ENCODE measurements around the gene BRAF.
"Not testable (repeated sequence)": the region's sequence is repeated elsewhere in the genome, so short reads cannot be mapped to it uniquely, and the experiment has no call there.

Gene BRAF

GRCh38 chr7:140707132-140707531, 217.6 kb downstream of the BRAF start:
- DNase-seq (ENCODE audit: low spot score): no peak

- no peak for DNase-seq (ENCODE audit: low spot score)
These were observed 220.5 kb downstream of the BRAF start for GRCh38 chr7:140704205-140704604.

GRCh38 chr7:140702774-140703173, 222.0 kb downstream of the BRAF start:
- DNase-seq (ENCODE audit: low spot score): no peak

GRCh38 chr7:140698477-140698876, 226.3 kb downstream of the BRAF start:
- no peak for DNase-seq (ENCODE audit: low spot score)

DNA sequence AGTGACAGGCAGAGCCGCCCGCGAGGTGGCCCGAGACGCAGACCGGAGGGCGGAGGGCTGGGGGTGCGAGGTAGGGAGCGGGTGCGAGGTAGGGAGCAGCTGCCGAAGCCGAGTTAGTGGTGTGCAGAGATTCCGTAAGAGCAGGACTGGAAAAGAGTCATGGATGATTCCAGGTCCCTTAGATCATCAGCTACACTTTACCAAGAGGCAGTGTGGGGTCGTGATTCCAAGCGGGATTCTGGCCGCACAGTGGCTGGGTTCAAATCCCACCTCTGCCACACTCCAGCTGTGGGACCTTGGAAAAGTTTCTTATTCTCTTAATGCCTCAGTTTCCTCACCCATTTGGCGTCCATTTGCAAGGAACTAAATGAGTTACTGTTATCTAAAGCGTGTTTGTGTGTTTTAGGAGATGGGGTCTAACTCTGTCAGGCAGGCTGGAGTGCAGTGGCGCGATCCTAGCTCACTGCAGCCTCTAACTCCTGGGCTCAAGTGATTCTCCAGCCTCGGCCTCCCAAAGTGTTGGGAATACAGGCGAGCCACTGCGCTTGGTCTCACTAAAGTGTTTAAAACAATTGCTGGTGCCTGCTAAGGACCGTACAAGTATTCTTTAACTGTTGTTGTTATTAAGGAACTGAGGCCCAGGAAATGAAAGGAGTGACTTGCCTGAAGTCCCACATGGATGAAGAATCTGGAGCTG, 227.1 kb downstream of the BRAF start:
- DNase-seq (ENCODE audit: low spot score): no peak

GRCh38 chr7:140696680-140697446, 227.9 kb downstream of the BRAF start, which contains the start of gene NDUFB2:
NDUFB2 (plus strand) TSS chr7:140696708; CDS start chr7:140696745, 37 bp downstream.
- DNase-seq (ENCODE audit: low spot score): peak; percentile 65

DNA sequence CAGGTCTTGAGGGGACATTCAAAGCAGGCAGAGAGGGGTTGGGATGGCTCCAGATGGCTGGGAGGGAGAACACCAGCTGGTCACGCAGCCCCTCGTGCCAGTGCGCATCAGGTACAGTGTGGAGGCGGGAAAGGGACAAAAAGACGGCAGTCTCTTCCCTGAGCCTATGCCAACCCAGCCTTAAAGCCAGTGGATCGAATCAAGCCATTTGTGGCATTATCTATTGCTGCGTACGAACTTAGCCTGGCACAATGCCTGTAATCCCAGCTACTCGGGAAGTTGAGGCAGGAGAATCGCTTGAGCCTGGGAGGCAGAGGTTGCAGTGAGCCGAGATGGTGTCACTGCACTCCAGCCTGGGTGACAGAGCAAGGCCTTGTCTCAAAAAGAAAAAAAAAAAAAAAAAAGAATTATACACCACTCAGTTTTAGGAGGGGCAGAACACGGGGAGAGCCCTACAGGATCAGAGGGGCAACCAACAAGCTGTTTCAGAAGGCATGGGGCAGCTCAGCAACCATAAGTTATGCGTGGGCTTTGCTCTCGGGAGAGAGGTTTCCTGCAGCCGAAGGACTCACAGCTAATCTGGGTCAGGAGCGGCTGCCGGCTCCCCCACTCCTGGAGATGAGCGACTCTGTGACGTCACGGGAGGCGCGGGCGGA, 228.6 kb downstream of the BRAF start:
- peak; percentile 91 for DNase-seq (ENCODE audit: low spot score)

- DNase-seq (ENCODE audit: low spot score): no peak
These were observed 229.3 kb downstream of the BRAF start for GRCh38 chr7:140695381-140695780.

DNA sequence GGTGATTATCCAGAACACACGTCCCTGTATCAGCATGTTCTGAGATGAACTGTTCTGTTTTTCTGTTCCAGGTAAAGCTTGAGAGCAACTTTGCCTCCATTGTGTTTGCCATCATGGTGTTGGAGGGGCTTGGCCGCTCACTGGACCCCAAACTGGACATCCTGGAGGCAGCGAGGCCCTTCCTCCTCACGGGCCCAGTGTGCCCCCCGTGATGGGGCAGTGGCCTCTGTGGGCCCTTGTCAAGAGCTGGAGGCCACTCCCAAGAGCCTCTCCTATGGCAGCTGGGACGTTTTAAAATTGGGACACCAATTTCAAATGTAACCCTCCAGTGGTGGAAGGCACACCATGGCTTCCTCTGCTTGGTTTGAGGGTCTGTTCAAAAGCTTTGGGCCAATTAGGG, 230.1 kb downstream of the BRAF start:
- DNase-seq (ENCODE audit: low spot score): no peak

GRCh38 chr7:140693849-140694248, 230.9 kb downstream of the BRAF start:
- not testable (repeated sequence) for DNase-seq (ENCODE audit: low spot score)

GRCh38 chr7:140691376-140692045, 233.2 kb downstream of the BRAF start:
- no peak for DNase-seq (ENCODE audit: low spot score)

- no peak for DNase-seq (ENCODE audit: low spot score)
These were observed 235.3 kb downstream of the BRAF start for GRCh38 chr7:140689199-140690152.

DNA sequence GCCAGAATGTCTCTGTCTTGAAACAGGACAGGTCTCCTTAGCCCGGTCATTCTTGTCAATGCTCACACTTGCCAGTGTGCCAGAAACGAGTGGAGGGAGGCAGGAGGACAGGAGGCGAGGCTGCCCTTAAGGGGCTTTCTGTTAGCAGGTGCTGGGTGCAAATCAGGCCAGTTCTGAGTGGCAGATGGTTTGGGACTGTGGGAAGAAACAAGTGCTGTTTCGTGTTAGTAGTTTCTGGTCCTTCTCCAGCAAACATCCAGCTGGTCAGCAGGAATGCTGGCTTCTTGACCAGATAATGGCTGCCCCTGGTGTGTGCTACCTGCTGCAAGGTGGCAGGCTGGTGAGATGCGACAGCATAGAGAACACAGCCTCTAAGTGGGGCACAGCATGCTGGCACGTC, 236.4 kb downstream of the BRAF start:
- no peak for DNase-seq (ENCODE audit: low spot score)

DNA sequence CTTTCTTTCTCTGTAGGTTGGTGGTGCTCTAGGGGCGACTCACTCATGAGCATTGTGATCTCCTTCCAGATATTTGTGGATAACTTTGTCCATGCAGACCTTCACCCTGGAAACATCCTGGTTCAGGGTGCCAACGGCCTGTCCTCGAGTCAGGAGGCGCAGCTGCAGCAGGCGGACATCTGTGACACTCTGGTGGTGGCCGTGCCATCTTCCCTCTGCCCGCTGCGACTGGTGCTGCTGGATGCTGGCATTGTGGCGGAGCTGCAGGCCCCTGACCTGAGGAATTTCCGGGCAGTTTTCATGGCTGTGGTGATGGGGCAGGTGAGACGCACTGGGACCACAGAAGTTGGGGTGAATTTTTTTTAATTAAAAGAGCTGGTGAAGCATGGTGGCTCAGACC, 237.8 kb downstream of the BRAF start:
- DNase-seq (ENCODE audit: low spot score): no peak

DNA sequence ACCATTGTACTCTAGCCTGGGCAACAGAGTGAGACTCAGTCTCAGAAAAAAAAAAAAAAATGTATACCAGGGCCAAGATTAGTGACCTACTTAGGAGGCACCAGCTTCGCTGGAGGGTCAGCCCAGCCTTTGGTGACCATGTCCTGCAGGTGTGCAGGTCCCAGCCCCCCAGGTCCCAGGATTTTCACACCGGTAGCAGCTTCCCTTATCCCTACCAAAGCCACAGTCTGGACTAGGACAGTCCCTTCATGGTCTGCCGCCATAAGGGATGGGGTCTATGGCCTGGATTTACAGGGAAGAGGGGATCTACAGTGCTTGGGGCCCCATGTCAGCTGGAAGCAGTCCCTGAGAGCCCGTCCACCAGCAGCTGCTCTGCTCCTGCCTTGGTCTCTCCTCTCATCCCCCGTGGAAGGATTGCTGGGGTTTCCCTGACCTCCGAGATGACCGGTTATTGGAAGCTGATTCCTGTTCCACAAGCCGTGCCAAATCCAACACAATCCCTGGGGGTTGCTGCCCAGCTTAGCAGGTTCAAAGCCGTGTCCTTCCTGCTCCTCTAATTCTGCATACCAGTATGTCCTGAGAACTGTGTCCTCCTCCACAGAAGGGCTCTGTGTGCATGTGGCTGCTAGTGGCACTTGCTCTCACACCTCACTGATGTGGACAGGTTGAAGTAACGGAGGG, 239.2 kb downstream of the BRAF start:
- no peak for DNase-seq (ENCODE audit: low spot score)

- no peak for DNase-seq (ENCODE audit: low spot score)
These were observed 240.4 kb downstream of the BRAF start for GRCh38 chr7:140684066-140684950.

- no peak for DNase-seq (ENCODE audit: low spot score)
These were observed 241.1 kb downstream of the BRAF start for GRCh38 chr7:140683657-140684056.

GRCh38 chr7:140681766-140682165, 243.0 kb downstream of the BRAF start:
- DNase-seq (ENCODE audit: low spot score): no peak

DNA sequence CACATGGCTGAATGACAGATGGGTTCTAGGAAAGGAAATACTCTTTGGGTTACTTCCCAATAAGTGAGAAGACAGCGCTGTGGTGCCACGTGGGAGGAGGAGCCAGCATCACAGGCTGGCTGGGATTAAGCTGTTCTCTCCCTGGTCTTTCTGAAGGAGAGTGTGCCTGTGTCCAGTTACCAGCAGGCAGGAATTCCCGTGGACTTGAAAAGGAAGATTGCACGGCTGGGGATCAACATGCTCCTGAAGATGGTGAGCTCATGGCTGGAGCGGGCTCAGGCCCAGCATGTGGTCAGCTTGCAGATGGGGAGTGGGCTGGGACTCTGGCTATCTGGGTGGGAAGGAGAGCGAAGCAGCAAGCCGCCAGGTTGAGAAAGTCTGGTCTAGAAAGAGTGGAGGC, 243.8 kb downstream of the BRAF start:
- no peak for DNase-seq (ENCODE audit: low spot score)

DNA sequence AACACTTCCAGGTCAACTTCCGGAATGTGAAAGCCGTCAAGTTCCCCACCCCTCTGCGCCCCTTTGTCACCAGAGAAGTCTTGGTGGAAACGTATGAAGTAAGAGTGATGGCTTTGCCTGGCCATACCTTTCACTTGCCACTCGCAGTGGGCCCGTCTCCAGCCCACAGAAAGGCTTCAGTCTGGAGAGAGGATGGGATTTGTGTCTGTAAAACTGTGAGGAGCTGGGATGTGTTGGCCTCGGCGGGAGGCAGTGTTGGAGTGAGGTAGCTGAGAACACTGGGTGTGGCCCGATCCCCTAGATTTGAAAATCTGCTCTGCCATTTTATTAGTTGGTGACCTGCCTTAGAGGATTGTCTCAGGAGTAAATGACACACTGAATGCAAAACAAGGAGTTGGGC, 245.5 kb downstream of the BRAF start:
- no peak for DNase-seq (ENCODE audit: low spot score)
